ENCODE data around the gene PARP6.

DNA sequence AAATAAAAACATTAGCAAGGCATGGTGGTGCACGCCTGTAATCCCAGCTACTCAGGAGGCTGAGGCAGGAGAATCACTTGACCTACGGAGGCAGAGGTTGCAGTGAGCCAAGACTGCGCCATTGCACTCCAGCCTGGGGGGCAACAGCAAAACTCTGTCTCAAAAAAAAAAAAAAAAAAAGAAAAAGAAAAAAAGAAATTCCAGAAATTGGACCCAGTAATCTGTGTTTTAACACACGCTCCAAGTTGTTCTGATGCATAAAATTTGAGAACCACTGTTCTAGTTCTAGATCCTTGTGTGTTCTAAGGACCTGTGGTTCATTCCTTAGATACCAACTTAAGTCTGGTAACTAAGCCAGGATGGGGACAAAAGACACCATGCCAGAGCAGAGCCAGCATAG is 2.6 kb downstream of the PARP6 start:
- no peak for TF ChIP-seq EZH2 (IDR thresholded peaks at IDR 0.05; ENCODE audit: borderline replicate concordance, low read length)
- TF ChIP-seq, protein P1, sequence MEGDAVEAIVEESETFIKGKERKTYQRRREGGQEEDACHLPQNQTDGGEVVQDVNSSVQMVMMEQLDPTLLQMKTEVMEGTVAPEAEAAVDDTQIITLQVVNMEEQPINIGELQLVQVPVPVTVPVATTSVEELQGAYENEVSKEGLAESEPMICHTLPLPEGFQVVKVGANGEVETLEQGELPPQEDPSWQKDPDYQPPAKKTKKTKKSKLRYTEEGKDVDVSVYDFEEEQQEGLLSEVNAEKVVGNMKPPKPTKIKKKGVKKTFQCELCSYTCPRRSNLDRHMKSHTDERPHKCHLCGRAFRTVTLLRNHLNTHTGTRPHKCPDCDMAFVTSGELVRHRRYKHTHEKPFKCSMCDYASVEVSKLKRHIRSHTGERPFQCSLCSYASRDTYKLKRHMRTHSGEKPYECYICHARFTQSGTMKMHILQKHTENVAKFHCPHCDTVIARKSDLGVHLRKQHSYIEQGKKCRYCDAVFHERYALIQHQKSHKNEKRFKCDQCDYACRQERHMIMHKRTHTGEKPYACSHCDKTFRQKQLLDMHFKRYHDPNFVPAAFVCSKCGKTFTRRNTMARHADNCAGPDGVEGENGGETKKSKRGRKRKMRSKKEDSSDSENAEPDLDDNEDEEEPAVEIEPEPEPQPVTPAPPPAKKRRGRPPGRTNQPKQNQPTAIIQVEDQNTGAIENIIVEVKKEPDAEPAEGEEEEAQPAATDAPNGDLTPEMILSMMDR (IDR thresholded peaks at IDR 0.05; ENCODE audit: low read length), result no peak

Measured in OCI-LY1 (cell line).